Prostate gland (tissue), 2 donors: ENCODE measurements around the gene TMEM60.

Experiments
- POLR2A ChIP-seq: fragments of 450-650 bp; IDR thresholded peaks from one replicate; pipeline ENCODE4 v1.6.1; 2016; ENCODE audit warnings: antibody characterized with exemption, mild to moderate bottlenecking
- TF ChIP-seq, protein P1 (sequence below), 4 experiments: fragments of 200-600 bp in 2 of 4; fragments of 450-650 bp in 2 of 4; sonication (generic) in 2 of 4; IDR thresholded peaks; 1 replicate in 3 of 4; 2 replicates in 1 of 4; pipeline ENCODE4 v1.5.1; 2016 to 2019; ENCODE audit warnings: antibody characterized with exemption in 4 of 4, mild to moderate bottlenecking in 2 of 4, moderate library complexity in 2 of 4

DNA sequence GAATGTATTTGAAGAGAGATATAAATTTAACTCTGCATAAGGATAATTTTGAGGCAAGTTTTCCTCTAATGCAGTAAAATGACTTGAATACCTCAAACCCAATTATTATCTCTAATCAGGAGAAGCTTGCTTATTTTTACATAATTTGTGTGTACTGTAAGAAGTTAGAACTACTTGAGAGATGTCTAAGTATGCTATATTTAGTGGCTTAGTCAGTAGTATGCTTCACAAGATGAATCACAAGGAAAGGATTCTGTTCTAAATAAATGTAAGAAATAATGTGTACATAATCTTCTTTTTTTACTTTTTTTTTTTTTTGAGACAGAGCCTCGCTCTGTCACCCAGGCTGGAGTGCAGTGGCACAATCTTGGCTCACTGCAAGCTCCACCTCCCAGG is 14.1 kb upstream of the TMEM60 start:
- TF ChIP-seq, protein P1, sequence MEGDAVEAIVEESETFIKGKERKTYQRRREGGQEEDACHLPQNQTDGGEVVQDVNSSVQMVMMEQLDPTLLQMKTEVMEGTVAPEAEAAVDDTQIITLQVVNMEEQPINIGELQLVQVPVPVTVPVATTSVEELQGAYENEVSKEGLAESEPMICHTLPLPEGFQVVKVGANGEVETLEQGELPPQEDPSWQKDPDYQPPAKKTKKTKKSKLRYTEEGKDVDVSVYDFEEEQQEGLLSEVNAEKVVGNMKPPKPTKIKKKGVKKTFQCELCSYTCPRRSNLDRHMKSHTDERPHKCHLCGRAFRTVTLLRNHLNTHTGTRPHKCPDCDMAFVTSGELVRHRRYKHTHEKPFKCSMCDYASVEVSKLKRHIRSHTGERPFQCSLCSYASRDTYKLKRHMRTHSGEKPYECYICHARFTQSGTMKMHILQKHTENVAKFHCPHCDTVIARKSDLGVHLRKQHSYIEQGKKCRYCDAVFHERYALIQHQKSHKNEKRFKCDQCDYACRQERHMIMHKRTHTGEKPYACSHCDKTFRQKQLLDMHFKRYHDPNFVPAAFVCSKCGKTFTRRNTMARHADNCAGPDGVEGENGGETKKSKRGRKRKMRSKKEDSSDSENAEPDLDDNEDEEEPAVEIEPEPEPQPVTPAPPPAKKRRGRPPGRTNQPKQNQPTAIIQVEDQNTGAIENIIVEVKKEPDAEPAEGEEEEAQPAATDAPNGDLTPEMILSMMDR (IDR thresholded peaks at IDR 0.05) = no peak
- TF ChIP-seq POLR2A = no peak
